Activated CD4-positive, alpha-beta T cell treated with anti-CD3 and anti-CD28 coated beads for 24 hours (primary cell): ENCODE results near the gene CC2D2B.
"Not testable (repeated sequence)": the region's sequence is repeated elsewhere in the genome, so short reads cannot be mapped to it uniquely, and the experiment has no call there.

Source experiments
- DNase-seq, 2 donors: peaks; one replicate each; pipeline ENCODE4 v3.0.0-alpha.2; 2020; ENCODE audit warnings: low read depth in 2 of 2

Gene CC2D2B

DNA sequence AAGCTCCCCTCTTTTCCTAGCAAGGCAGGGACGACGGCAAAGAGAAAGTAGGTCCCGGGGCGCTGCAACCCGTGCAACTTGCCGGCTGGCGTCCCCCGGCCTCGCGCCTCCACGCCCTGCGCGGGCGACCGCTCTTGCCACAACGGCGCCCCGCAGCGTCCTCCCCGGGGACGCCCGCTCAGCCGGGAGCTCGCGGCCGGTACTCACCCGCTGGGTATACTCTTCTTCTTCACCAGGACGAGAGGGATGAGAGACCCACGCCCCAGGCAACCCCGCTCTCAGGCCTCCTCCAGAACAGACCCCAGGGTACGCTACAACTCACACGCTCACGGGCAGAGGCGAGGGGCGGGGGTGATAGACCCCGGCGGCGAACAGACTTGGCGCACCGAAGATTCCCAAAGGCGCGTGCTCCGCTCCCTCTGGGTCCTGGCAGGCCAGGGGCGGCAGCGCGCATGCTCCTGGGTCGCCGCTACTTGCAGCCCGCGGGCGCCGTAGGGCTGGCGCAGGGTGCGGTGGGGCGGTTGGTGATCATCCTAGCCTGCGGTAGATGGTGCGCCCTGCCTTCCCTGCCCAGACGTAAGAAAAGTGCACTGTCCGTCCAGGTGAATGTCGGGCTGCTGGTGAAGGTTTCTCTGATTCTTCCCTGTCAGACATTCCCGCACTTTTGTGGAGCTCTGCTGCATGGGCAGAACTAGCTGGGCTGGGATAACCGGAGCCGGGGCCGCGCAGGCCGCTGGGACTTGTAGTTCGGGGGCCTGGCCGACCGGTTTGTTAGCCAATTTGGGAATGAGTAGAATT is at the start of gene CC2D2B:
Gene CC2D2B, plus strand, starts transcription at position 520 of the 798 bp plus-strand sequence. CDS start 3,349 bp downstream, outside the sequence.
- peak; percentile 56 to 66 for DNase-seq

GRCh38 chr10:95860166-95860940 is 47.4 kb upstream of the CC2D2B start:
- DNase-seq, result no peak

DNA sequence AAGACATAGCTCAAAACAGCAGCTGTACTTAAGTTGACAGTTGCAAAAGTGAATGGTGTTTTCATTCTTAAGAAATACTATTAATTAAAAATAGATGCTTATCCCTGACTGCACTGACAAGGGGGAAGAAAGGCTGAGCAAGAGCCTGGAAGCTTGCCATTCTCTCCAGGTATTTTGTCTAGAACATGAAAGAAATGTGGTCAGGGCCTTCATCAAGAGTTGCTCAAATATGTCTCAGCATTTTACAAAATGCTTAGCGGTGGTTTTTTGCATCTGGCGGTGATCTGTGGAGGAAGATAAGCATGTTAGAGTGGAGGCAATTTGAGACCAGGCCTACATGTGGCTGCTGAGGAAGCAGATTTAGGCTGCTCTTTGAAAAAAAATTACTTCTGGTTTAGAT is 46.4 kb upstream of the CC2D2B start:
- no peak for DNase-seq

GRCh38 chr10:95864906-95865813 is 42.6 kb upstream of the CC2D2B start:
- DNase-seq, result peak in 1 of 2 donors; percentile 4

DNA sequence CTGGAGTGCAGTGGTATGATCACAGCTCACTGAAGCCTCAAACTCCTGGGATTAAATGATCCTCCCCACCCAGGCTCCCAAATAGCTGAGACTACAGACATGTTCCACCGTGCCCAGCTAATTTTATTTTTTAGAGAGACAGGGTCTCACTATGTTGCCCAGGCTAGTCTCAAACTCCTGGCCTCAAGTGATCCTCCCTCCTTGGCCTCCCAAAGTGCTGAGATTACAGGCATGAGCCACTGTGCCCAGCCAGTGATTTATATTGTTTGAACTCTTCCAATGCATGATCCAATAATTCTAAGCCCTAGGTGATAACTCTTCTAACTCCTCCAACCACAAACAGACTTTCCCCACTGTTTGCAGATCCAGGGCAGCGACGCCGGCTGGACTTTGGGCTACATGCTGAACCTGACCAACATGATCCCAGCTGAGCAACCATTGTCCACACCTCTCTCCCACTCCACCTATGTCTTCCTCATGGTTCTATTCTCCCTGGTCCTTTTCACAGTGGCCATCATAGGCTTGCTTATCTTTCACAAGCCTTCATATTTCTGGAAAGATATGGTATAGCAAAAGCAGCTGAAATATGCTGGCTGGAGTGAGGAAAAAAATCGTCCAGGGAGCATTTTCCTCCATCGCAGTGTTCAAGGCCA is 41.8 kb upstream of the CC2D2B start:
- DNase-seq, result no peak

DNA sequence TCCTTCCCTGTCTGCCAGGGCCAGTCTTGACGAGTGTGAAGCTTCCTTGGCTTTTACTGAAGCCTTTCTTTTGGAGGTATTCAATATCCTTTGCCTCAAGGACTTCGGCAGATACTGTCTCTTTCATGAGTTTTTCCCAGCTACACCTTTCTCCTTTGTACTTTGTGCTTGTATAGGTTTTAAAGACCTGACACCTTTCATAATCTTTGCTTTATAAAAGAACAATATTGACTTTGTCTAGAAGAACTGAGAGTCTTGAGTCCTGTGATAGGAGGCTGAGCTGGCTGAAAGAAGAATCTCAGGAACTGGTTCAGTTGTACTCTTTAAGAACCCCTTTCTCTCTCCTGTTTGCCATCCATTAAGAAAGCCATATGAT is 41.3 kb upstream of the CC2D2B start:
- DNase-seq, result no peak

- no peak for DNase-seq
Observed at GRCh38 chr10:95867866-95868265, 39.9 kb upstream of the CC2D2B start.

DNA sequence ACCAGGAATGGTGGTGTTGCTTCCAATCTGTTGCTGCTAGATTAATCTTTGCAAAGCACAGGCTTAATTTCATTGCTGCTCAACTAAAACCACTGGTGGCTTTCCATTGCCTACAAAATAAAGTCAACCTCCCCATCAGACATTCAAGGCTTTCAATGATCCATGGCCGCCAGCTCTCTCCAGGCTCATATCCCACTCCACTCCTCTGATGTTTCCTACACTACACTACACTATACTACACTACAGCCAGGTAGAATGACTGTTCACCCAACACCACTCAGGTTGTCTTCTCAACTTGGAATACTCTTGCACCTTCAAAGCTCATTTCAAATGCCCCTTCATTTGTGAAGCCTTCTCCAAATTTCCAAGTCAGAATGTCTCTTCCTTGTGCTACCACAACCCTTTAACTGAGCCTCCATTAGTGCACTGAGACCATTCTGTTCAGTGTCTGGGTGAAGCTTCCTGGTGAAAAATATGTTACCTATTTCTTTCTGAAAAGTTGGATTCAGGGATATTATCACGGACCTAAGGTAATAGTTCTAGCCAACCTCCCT is 35.5 kb upstream of the CC2D2B start:
- DNase-seq, result no peak

- no peak for DNase-seq
Observed at GRCh38 chr10:95873139-95873538, 34.6 kb upstream of the CC2D2B start.

DNA sequence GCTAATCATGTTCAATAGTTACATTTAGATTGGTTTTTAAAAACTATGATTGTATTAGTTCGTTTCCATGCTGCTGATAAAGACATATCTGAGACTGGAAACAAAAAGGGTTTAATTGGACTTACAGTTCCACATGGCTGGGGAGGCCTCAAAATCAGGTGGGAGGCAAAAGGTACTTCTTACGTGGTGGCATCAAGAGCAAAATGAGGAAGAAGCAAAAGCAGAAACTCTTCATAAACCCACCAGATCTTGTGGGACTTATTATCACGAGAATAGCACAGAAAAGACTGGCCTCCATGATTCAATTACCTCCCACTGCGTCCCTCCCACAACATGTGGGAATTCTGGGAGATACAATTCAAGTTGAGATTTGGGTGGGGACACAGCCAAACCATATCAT is 34.1 kb upstream of the CC2D2B start:
- no peak for DNase-seq

GRCh38 chr10:95874783-95875182 is 33.0 kb upstream of the CC2D2B start:
- DNase-seq, result not testable (repeated sequence)

GRCh38 chr10:95876756-95877155 is 31.0 kb upstream of the CC2D2B start:
- no peak for DNase-seq

DNA sequence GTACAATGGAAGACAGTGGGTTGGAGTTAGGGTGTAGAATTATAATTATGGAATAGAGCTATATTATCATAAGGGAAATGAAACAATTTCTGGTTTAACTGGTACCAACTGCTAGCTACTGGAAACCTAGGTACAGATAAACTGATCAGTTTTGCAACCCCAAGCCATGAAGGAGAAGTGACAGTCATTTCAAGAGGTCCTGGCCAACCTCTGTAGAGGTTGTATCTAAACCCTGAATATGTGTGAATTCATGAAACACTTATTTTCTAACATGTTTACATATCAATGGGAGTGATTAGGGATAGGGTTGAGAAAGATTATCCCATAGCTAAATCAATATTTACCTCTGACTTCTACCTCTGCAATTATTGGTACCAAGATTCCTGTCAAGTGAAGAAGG is 29.9 kb upstream of the CC2D2B start:
- no peak for DNase-seq

- DNase-seq, result no peak
Observed at GRCh38 chr10:95880704-95881103, 27.1 kb upstream of the CC2D2B start.

DNA sequence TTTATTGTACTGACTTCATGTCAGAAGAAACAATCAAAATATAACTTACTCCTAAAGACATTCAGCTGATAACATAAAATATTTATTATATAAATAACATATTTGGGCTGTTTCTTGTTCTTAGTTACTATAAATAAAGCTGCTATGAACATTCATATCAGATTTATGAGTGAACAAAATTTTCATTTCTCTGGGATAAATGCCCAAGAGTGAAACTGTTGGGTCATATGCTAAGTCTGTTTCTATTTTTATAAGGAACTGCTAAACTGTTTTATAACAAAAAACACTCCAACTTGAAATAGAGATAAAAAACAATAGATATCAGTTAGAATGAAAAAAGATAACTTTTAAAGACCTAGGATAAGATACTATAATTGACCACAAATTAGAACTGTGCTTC is 26.5 kb upstream of the CC2D2B start:
- DNase-seq, result no peak

- DNase-seq, result no peak
Observed at GRCh38 chr10:95889830-95890229, 17.9 kb upstream of the CC2D2B start.

DNA sequence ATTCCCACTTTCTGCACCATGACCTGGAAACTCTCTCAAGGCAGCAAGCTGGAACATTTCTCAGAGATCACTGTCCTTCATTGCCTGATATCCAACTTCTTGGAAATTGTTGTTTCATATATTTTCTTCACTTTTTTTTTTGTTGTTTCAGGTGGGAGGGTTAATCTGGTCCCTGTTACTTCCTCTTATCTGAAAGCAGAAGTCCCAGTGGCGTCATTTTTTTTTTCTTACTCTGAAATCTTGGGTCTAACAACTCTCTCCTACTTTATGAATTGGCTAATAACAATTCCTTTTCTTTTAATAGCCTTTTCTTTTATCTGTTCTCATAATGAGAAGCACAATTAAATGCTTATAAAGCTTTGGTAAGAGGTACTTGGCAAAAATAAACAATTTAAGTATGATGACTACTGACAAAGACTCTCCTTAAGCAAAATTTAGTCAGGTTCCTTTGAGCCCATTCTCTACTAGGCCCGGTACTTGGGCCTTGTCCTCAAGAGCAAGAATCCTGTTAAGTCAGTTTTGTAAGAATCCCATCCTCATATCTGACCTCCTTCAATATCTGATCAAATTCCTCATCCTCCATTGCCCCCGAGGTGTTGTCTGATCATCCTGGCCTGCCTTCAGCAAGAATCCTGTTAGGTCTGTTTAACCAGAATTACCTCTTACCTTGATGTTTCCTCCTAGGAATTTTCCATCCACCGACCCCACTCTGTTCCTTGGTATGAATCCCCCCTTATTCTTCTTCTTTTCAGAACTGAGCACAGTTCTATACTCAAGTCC is 11.5 kb upstream of the CC2D2B start:
- no peak for DNase-seq

- not testable (repeated sequence) for DNase-seq
Observed at GRCh38 chr10:95905897-95906580, 1.7 kb upstream of the CC2D2B start.

GRCh38 chr10:95906677-95907455 is 909 bp upstream of the CC2D2B start:
- peak; percentile 1 to 21 for DNase-seq
